ENCODE results near the gene LTO1. TPM values are rescaled to one million over a fixed set of nuclear protein-coding genes. Genes with fewer than 3 reads are reported as not detected.

LTO1 gene
- total and polyA plus RNA-seq, 2 of the 13 experiments (the other 11 are each of a cell fraction or from before 2014, with no cell fraction given): 11.8 to 15.0 TPM

- TF ChIP-seq PRDM10 (CRISPR knock-in tag; IDR thresholded peaks at IDR 0.05; ENCODE audit: low read depth) (0 out of 2 replicates have a peak, but pooled peaks have one; percentile 37), RBM22 (optimal IDR thresholded peaks at IDR 0.05; ENCODE audit: low read length) (no peak), CBFB (CRISPR knock-in tag; IDR thresholded peaks at IDR 0.05) (no peak), UBTF (CRISPR knock-in tag; IDR thresholded peaks at IDR 0.05) (peak; percentile 64), FOXM1 (CRISPR knock-in tag; IDR thresholded peaks at IDR 0.05) (no peak), NBN (conservative IDR thresholded peaks at IDR 0.05) (no peak), MAFF (IDR thresholded peaks at IDR 0.05; ENCODE audit: low read depth, low read length) (no peak), NFAT5 (CRISPR knock-in tag; IDR thresholded peaks at IDR 0.05) (no peak), KLF11 (CRISPR knock-in tag; IDR thresholded peaks at IDR 0.05) (no peak), ZSCAN25 (CRISPR knock-in tag; IDR thresholded peaks at IDR 0.05) (no peak), TRAFD1 (CRISPR knock-in tag; IDR thresholded peaks at IDR 0.05; ENCODE audit: borderline replicate concordance) (no peak), TP53 (CRISPR knock-in tag; conservative IDR thresholded peaks at IDR 0.05) (no peak), NPAS2 (CRISPR knock-in tag; IDR thresholded peaks at IDR 0.05; ENCODE audit: borderline replicate concordance) (no peak), ISL2 (CRISPR knock-in tag; IDR thresholded peaks at IDR 0.05) (peak; percentile 40; the same call in 1 of the 2 replicates), PRMT3 (CRISPR knock-in tag; IDR thresholded peaks at IDR 0.05; ENCODE audit: borderline replicate concordance, low read depth) (no peak), ZNF3 (CRISPR knock-in tag; IDR thresholded peaks at IDR 0.05) (no peak), ZNF30 (CRISPR knock-in tag; IDR thresholded peaks at IDR 0.05) (no peak)
Observed at GRCh38 chr11:69638941-69639681, 36.0 kb downstream of the LTO1 start (continued).

All from HepG2 (cell line).